Hematopoietic multipotent progenitor cell treated with erythropoietin and hydrocortisone succinate and interleukin-3 and kit ligand, for 6 days (in vitro differentiated cells): ENCODE results near the gene ZEB1.

Source experiments
- DNase-seq: peaks from one replicate; pipeline ENCODE4 v3.0.0-alpha.2; 2015

The ZEB1 gene

DNA sequence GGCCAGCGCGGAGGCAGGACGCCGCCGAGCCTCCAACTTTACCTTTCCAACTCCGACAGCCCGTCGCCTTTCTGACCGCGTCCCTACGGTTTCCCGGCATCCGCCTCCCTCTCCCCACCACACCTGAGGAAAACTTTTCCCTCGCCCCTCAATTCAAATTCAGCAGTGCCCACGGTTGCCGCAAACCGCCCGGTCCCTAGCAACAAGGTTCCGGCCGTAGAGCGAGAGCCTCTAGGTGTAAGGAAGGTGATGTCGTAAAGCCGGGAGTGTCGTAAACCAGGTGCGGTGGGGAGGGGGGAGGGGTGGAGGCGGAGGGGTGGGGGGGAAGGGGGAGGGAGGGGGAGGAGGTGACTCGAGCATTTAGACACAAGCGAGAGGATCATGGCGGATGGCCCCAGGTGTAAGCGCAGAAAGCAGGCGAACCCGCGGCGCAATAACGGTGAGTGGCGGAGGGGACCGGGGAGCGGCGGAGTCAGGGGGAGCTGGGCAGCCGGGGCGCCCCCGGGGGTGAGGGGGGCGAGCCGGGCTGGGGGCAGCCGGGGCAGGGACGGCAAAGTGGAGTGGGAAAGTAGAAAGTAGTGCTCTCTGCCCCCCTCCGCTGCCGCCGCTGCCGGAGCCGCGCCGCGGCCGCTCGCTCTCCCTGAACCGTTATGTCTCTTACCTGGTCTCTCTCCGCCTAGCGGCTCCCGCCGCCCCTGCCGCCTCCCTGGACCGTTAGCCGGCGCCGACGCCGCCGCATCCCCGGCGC, at the start of gene ZEB1:
Gene ZEB1, plus strand, starts transcription at position 363 of the 748 bp plus-strand sequence. Its CDS starts 19 bp downstream, at position 382.
- peak; percentile 96 for DNase-seq

DNA sequence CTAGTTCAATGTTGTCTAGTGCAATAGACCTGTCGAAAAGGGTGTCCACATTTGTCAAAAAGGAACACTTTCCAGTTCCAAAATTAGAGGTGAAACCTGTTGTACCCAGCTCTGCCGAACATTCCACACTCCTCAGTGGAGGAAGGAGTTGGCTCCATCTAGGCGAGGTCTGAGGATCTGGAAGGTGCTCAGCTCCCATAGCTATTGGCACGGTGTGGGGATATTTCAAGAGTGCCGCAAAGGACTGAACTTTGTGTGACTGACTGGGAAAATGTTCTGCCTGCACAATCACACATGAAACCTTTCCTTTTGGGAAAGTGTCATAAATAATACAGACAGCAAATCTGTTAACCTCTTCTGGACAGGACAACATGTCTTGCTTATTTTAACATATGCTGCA, 48.1 kb upstream of the ZEB1 start:
- DNase-seq: no peak

- no peak for DNase-seq
Observed at GRCh38 chr10:31272841-31273240, 46.2 kb upstream of the ZEB1 start.

DNA sequence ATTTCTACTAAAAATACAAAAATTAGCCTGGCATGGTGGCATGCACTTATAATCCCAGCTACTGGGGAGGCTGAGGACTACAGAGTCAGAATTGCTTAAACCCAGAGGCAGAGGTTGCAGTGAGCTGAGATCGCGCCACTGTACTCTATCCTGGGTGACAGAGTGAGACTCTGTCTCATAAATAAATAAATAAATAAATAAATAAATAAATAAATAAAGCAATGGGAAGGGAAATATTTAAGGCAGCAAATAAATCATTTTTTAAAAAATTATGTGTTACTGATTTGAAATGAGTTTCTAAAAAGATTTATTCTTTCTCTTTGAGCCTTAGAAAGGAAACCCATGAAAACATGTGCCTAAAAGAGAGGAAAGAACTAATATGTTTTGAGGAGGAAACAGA, 45.2 kb upstream of the ZEB1 start:
- no peak for DNase-seq

DNA sequence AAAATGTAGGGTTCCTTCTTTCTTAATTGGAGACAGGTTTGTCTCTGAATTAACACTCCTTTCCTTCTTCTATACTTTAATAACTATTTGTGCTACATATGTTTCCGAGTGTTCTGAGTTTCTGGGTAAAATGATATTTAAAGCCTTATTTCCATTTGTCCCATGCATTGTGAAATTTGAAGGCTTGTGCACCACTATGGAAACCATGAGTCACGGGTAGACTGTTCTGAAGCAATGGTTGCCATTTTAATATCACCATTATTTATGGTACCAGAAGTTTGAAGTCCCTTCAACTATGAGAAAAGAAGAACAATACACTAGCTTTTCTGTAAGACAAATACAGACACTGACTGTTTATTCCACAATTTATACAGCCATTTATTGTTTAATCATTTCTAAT, 44.7 kb upstream of the ZEB1 start:
- DNase-seq: no peak

- peak; percentile 3 for DNase-seq
Observed at GRCh38 chr10:31278279-31278941, 40.6 kb upstream of the ZEB1 start.

DNA sequence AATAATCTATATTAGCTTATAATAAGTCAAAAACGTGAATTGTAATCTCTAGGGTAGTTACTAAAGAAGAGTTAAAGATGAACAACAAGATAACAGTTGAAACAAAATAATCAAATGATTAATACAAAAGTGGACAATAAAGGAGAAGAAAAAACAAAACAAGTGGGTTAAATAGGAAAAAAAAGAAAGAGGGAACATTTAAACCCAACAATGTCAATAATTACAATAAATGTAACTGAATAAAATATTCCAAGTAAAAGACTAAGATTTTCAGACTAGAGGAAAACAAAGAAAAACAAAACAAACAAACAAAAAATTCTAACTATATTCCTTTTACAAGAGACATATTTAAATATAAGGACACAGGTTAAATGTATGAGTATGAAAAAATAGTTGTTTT, 38.0 kb upstream of the ZEB1 start:
- DNase-seq: no peak

DNA sequence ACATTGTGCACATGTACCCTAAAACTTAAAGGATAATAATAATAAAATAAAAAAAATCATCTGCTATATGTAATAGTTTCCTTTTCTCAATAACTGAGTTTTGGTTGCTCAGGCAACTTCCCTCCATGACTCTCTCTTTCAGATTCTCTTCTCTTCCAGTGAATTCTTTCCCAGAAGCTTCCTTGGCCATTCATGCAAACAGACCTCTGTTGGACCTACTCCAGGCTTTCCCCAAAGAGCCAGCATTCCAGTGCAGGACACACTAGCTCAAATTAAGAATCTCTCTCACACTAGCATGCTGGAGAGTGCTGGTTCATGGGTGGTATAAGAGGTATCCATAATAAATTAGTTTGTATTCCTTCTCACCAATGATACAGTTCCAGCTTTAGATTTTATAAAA, 31.0 kb upstream of the ZEB1 start:
- no peak for DNase-seq

DNA sequence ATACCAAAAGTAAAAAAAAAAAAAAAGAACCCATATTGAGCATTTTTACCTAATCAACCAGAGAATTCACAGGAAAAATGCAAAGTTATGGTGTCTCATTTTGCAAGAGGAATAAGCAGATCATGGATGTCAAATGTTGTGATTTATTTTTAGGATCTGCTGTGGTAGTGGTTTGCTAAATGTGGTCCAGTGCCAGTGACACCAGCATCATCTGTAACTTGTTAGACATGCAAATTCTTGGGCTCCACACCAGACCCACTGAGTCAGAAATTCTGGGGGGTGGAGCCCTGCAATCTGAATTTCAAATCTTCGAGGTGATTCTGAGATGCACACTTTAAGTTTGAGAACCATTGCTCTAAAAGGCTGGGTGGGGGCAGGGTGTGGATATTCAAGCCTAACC, 30.1 kb upstream of the ZEB1 start:
- no peak for DNase-seq

- DNase-seq: no peak
Observed at GRCh38 chr10:31290386-31290785, 28.6 kb upstream of the ZEB1 start.

DNA sequence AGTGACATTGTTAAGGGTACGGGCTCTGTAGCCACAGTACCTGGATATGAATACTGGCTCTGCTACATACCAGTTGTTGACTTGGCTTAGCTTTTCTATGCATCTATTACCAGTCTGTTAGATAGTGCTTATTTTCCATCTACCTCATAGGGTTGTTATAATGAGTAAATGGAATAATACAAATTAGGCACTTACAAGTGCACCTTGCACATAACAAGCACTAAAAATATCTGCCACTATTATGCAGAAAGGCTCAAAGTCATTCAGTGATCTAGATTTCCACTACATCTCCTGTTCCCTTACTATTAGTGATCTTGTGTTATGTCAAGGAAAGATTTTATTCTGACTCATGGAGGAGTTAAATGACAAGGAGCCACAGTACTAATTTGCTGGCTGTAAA, 27.9 kb upstream of the ZEB1 start:
- DNase-seq: no peak

DNA sequence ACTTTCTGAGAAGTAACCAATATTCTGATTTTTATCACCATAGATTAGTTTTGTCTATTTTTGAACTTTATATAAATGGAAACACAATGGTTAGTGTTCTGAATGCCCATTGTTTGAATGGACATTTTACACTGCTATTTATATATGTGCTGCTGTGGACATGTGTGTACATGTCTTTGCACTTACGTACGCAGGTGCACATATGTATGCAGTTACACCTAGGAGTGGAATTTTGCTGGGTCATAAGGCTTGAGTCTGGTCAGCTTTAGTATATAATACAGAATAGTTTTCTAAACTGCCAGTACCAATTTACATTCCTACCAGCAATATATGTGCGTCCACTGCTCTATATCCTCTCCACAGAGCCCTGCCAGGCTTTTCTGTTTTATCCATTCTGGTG, 24.5 kb upstream of the ZEB1 start:
- no peak for DNase-seq

DNA sequence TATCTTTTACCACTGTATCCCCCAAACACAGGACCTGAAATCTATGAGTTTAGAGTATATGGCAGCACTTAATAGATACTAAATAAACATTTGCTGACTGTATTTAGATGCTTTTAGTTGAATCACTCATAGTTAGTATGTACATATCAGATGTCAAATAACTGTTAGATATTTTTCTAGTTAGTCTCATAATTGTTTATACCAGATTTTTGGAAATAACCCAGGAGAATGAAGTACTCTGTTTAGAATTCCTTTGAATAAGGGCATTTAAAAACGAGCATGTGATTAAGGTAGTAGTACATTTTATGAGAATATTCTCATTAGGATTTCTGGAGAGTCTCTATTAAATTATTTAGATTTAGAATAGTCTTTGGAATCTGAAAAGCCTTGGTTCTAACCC, 22.3 kb upstream of the ZEB1 start:
- DNase-seq: no peak

- DNase-seq: peak; percentile 5
Observed at GRCh38 chr10:31299119-31299518, 19.9 kb upstream of the ZEB1 start.

GRCh38 chr10:31303212-31303611, 15.8 kb upstream of the ZEB1 start:
- DNase-seq: no peak

- no peak for DNase-seq
Observed at GRCh38 chr10:31304291-31304970, 14.6 kb upstream of the ZEB1 start.

- no peak for DNase-seq
Observed at GRCh38 chr10:31313396-31313795, 5.6 kb upstream of the ZEB1 start.

DNA sequence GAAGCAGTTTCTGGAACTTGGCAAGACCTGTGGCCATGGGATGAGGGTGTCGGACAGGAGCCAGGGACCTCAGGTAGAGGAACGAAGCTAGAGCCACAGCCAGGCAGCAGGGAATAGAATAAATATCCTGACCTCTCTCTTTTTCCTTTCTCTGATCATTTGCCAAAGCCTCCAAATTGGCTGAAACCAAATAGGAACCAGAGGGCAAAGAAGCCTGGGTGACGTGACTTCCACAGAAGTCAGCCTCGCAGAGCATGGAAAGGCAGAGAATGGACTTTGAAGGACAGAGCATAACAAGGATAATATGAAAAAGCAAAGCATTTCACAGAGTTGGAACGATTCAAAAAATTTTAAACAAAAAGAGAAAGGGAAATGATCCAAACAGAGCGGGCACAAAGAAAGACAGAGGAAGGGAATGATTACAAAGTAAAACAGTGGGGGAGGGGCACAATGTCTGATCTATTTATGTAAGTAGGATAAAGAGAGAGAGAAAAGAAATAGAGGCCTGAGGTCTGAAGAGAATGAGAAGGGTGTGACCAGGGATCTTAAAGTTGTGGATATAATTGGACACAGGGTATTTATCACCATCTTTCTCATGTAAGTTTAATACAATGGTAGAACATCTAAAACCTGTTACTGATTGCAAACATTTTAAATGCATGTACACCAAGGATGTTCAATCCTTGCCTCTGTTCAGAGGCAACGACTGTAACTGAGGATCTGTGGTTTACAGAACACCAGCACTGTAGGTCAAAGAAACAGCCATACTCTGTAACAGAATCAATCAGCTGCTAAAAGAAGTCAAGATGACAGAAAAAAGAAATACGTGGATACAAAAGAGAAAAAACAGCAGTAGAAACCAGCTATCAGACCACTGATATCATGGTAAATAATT, 4.5 kb upstream of the ZEB1 start:
- DNase-seq: no peak

GRCh38 chr10:31315453-31315852, 3.6 kb upstream of the ZEB1 start:
- no peak for DNase-seq

GRCh38 chr10:31317171-31317570, 1.8 kb upstream of the ZEB1 start:
- DNase-seq: no peak

DNA sequence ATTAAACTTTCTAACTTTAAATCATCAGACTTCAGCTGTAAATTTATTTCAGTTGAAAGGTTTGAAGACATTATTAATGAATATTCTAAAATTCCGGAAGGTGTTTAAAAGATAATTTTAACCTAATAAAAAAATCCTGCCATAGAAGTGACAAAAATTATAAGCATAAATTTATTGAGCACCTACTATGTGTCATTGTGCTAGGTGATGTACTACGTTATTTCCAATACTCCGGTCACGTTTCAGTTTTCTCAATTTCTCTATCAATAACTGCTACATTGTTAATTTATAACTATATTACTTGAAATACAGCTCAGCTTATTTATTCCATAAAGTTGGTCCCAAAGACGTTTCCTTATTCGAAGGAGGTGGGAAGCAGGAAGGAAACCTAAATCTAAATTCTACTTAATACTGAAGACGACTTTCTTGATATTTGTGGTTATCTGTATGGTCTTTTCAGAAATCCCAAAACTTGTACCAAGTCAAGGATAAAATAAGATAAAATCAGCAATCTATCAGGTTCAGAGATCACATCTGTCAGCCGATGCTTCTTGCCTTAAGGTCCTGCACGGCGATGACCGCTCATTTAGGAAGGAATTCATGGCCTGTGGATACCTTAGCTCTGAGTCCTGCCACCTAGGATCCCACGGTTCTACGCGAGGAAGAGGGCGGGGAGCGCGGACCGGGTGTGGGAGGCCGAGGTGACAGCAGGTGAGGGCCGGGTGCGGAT, 1.2 kb upstream of the ZEB1 start:
- no peak for DNase-seq

DNA sequence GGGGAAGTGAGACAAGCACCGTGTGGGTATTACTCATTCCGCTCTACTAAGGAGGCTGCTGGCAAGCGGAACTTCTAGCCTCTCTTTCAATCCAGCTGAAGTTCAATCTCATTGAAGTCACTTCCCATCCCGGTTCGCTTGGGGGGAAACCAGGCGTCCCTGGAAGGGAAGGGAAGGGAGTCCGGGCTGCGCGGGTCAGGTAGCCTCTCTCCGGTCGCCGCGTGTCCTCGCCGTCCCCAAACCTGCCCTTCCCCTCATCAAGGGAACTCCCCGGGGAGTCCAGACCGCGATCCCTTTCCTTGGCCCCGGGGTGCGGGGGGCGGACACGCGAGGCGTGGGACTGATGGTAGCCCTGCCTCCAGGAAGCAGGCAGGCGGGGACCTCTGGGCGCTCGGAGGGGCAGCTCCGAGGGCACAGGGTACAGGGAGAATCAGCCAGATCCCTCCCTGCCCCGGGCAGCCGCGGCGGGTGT, 598 bp upstream of the ZEB1 start:
- DNase-seq: peak; percentile 69
